ENCODE measurements around the gene NCK2.

NCK2 gene

DNA sequence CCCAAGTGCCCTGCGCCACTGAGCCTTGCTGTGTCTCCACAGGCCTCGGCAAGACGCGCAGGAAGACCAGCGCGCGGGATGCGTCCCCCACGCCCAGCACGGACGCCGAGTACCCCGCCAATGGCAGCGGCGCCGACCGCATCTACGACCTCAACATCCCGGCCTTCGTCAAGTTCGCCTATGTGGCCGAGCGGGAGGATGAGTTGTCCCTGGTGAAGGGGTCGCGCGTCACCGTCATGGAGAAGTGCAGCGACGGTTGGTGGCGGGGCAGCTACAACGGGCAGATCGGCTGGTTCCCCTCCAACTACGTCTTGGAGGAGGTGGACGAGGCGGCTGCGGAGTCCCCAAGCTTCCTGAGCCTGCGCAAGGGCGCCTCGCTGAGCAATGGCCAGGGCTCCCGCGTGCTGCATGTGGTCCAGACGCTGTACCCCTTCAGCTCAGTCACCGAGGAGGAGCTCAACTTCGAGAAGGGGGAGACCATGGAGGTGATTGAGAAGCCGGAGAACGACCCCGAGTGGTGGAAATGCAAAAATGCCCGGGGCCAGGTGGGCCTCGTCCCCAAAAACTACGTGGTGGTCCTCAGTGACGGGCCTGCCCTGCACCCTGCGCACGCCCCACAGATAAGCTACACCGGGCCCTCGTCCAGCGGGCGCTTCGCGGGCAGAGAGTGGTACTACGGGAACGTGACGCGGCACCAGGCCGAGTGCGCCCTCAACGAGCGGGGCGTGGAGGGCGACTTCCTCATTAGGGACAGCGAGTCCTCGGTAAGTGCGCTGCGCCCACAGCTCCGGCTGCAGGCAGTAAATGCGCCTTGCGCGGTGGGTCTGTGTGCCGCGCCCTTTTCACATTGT lies 136.8 kb downstream of the NCK2 start:
- no peaks in the 10 kb centered on the region for H3K27me3 ChIP-seq (replicated peaks in 2 of 5; ENCODE audit: control insufficient read depth in 4 of 5, insufficient read depth in 5 of 5, low read length in 4 of 5)
- no peak overlapping the region for H3K4me3 ChIP-seq (ENCODE audit: control insufficient read depth in 1 of 7, extremely low read depth in 1 of 7, insufficient read depth in 4 of 7, low read depth in 2 of 7, low read length in 6 of 7)
- POLR2A ChIA-PET, result no interaction called here
- WGBS (ENCODE audit: insufficient coverage), result 97% methylated on average over 72 of the region's 79 CpGs
- H3K9me3 ChIP-seq (ENCODE audit: control extremely low read depth in 1 of 5, control insufficient read depth in 4 of 5, insufficient read depth in 2 of 5, low read depth in 1 of 5, low read length in 4 of 5), result peaks cover 0 to 30% (median 8%) of the 10 kb centered on the region in 5 experiments
- DNase-seq, result no peak
- peaks cover 22 to 78% (median 36%) of the 10 kb centered on the region in 4 experiments for H3K36me3 ChIP-seq (ENCODE audit: control insufficient read depth in 4 of 4, insufficient read depth in 4 of 4, low read length in 3 of 4)
- CTCF ChIA-PET, result interaction anchor here (1.2 kb wide), 1 partner anchor 29 kb away, joined by 3 read pairs; no protein-coding TSS in a partner anchor
- H3K4me1 ChIP-seq (ENCODE audit: control extremely low read depth in 1 of 4, control insufficient read depth in 4 of 4, insufficient read depth in 4 of 4, low read length in 3 of 4), result no peaks in the 10 kb centered on the region
- no peak overlapping the region for H3K27ac ChIP-seq (ENCODE audit: insufficient read depth in 1 of 2, low read depth in 1 of 2, low read length in 2 of 2, poor library complexity in 1 of 2, severe bottlenecking in 2 of 2)

DNA sequence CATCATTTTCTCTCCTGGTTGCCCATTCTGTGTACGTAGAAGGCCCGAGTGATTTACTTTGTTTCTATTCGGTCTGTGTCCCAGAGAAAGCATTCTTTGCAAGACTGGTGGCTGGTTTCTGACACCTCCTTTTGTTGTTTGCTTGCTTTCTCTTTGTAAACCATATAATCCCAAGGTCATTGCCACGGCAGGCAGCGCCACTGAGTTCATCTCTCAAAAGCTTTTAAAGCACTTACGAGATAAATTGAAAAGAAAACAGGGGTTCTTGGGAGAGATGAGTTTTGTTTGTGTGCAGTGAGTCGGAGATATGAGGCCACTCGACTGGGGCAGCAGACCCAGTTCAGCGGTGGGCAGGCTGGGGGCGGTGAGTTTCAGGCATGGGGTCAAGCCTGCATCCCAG lies 137.6 kb downstream of the NCK2 start:
- Histone ChIP-seq H3K36me3 (ENCODE audit: control insufficient read depth in 4 of 4, insufficient read depth in 4 of 4, low read length in 3 of 4) (peaks cover 22 to 77% (median 38%) of the 10 kb centered on the region in 4 experiments), H3K4me1 (ENCODE audit: control extremely low read depth in 1 of 4, control insufficient read depth in 4 of 4, insufficient read depth in 4 of 4, low read length in 3 of 4) (no peaks in the 10 kb centered on the region), H3K27me3 (replicated peaks in 2 of 5; ENCODE audit: control insufficient read depth in 4 of 5, insufficient read depth in 5 of 5, low read length in 4 of 5) (no peaks in the 10 kb centered on the region), H3K4me3 (ENCODE audit: control insufficient read depth in 1 of 7, extremely low read depth in 1 of 7, insufficient read depth in 4 of 7, low read depth in 2 of 7, low read length in 6 of 7) (no peak overlapping the region), H3K9me3 (ENCODE audit: control extremely low read depth in 1 of 5, control insufficient read depth in 4 of 5, insufficient read depth in 2 of 5, low read depth in 1 of 5, low read length in 4 of 5) (peaks cover 0 to 30% (median 8%) of the 10 kb centered on the region in 5 experiments), H3K27ac (ENCODE audit: insufficient read depth in 1 of 2, low read depth in 1 of 2, low read length in 2 of 2, poor library complexity in 1 of 2, severe bottlenecking in 2 of 2) (no peak overlapping the region)
- WGBS (ENCODE audit: insufficient coverage), result 93% methylated on average over 8 of the region's 10 CpGs
- ChIA-PET POLR2A (no interaction called here), CTCF (no interaction called here)
- DNase-seq, result no peak

DNA sequence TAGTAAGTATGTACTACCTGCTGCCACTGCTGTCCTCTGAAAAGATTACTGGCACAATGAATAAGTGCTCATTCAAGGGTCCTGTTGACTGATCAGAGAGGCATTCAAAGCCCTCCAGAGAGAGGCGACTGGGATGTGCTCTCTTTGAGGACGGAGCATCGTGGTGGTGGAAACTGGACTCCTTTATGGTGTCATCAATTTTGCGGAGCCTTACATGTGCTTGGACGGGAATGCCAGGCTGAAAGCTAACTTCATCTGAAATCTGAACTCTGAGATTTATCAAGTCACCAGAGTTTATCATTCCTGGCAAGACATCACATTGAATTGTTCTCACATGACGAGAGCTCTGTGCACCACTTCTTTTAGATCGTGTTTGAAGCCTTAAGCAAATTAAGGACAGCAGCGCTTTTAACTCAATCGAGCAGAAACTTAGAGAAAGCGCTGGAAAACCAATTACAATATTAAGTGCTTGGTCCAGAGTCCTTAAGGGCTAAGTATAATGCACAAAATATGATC lies 138.3 kb downstream of the NCK2 start:
- Histone ChIP-seq H3K9me3 (ENCODE audit: control extremely low read depth in 1 of 5, control insufficient read depth in 4 of 5, insufficient read depth in 2 of 5, low read depth in 1 of 5, low read length in 4 of 5) (peaks cover 0 to 27% (median 8%) of the 10 kb centered on the region in 5 experiments), H3K4me3 (ENCODE audit: control insufficient read depth in 1 of 7, extremely low read depth in 1 of 7, insufficient read depth in 4 of 7, low read depth in 2 of 7, low read length in 6 of 7) (no peak overlapping the region), H3K36me3 (ENCODE audit: control insufficient read depth in 4 of 4, insufficient read depth in 4 of 4, low read length in 3 of 4) (peaks cover 22 to 70% (median 37%) of the 10 kb centered on the region in 4 experiments), H3K4me1 (ENCODE audit: control extremely low read depth in 1 of 4, control insufficient read depth in 4 of 4, insufficient read depth in 4 of 4, low read length in 3 of 4) (no peaks in the 10 kb centered on the region), H3K27me3 (replicated peaks in 2 of 5; ENCODE audit: control insufficient read depth in 4 of 5, insufficient read depth in 5 of 5, low read length in 4 of 5) (no peaks in the 10 kb centered on the region), H3K27ac (ENCODE audit: insufficient read depth in 1 of 2, low read depth in 1 of 2, low read length in 2 of 2, poor library complexity in 1 of 2, severe bottlenecking in 2 of 2) (no peak overlapping the region)
- 97% methylated on average over 10 of the region's 10 CpGs for WGBS (ENCODE audit: insufficient coverage)
- ChIA-PET CTCF (interaction anchor here (0.9 to 1.4 kb wide), 2 partner anchors 8 to 16 kb away, joined by 3 read pairs; no protein-coding TSS in a partner anchor), POLR2A (no interaction called here)
- DNase-seq, result no peak

DNA sequence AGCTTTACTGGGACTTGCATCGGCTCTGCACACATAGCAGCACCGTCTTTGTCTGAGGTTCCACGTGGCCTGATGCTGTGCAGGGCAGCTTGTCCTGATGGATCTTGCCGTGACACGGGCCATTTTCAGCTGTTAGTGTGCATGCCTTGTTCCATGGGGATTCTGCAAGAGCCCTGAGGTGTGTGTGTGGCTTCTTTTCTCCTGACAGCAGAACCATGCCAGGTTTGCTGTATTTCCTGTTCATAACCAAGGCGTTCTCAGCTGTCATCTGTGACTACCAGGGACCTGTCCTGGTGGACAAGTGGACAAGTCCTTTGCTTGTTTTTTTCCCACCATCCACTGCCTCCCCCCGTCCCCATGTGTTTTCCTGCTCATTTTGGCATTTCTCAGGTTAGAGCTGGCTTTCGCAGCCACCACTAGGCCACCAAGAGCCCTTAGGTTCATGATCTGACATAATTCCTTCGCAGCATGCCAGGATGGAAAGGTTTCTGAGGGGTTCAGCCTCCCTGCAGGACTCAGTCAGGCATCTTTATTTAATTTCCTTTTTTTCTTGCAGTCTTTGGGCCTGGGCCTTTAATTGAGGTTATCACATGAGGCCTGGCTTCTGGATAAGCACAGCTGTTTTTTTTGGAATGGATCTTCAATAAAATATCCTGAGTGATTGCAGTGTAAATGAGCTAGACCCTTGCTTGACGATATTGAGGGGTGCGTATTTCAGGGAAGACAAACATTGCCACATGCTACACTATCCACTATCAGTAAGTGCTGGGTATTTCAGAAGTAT lies 139.4 kb downstream of the NCK2 start:
- WGBS (ENCODE audit: insufficient coverage), result 98% methylated on average over 9 of the region's 11 CpGs
- H3K27me3 ChIP-seq (replicated peaks in 2 of 5; ENCODE audit: control insufficient read depth in 4 of 5, insufficient read depth in 5 of 5, low read length in 4 of 5), result no peaks in the 10 kb centered on the region
- ChIA-PET POLR2A (no interaction called here), CTCF (interaction anchor here (1.3 to 1.4 kb wide), 2 partner anchors 17 to 137 kb away, joined by 3 read pairs; no protein-coding TSS in a partner anchor)
- peaks cover 22 to 68% (median 39%) of the 10 kb centered on the region in 4 experiments for H3K36me3 ChIP-seq (ENCODE audit: control insufficient read depth in 4 of 4, insufficient read depth in 4 of 4, low read length in 3 of 4)
- DNase-seq, result no peak
- no peak overlapping the region for H3K4me3 ChIP-seq (ENCODE audit: control insufficient read depth in 1 of 7, extremely low read depth in 1 of 7, insufficient read depth in 4 of 7, low read depth in 2 of 7, low read length in 6 of 7)
- H3K4me1 ChIP-seq (ENCODE audit: control extremely low read depth in 1 of 4, control insufficient read depth in 4 of 4, insufficient read depth in 4 of 4, low read length in 3 of 4), result no peaks in the 10 kb centered on the region
- peaks cover 1 to 29% (median 16%) of the 10 kb centered on the region in 5 experiments for H3K9me3 ChIP-seq (ENCODE audit: control extremely low read depth in 1 of 5, control insufficient read depth in 4 of 5, insufficient read depth in 2 of 5, low read depth in 1 of 5, low read length in 4 of 5)
- no peak overlapping the region for H3K27ac ChIP-seq (ENCODE audit: insufficient read depth in 1 of 2, low read depth in 1 of 2, low read length in 2 of 2, poor library complexity in 1 of 2, severe bottlenecking in 2 of 2)

DNA sequence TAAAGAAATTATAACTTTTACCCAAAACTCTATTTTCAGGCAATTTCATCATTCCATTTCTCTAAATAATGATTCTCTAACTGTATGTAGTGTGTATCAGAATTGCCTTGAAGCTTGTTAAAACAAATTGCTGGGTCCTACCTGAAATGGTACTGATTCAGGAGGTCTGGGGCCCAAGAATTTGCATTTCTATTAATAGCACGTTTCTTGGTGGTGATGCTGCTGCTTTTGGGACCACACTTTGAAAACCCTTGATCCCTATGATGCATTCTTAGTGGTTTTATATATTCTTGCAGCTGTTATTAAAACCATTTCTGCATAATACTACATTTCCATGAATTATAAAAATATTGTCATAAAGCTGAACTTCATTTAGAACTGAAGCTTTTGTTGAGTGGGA lies 140.7 kb downstream of the NCK2 start:
- WGBS (ENCODE audit: insufficient coverage), result no CpG with 5 or more reads among the region's 1 CpG
- Histone ChIP-seq H3K27ac (ENCODE audit: insufficient read depth in 1 of 2, low read depth in 1 of 2, low read length in 2 of 2, poor library complexity in 1 of 2, severe bottlenecking in 2 of 2) (no peak overlapping the region), H3K4me1 (ENCODE audit: control extremely low read depth in 1 of 4, control insufficient read depth in 4 of 4, insufficient read depth in 4 of 4, low read length in 3 of 4) (no peaks in the 10 kb centered on the region), H3K4me3 (ENCODE audit: control insufficient read depth in 1 of 7, extremely low read depth in 1 of 7, insufficient read depth in 4 of 7, low read depth in 2 of 7, low read length in 6 of 7) (no peak overlapping the region), H3K27me3 (replicated peaks in 2 of 5; ENCODE audit: control insufficient read depth in 4 of 5, insufficient read depth in 5 of 5, low read length in 4 of 5) (no peaks in the 10 kb centered on the region), H3K36me3 (ENCODE audit: control insufficient read depth in 4 of 4, insufficient read depth in 4 of 4, low read length in 3 of 4) (peaks cover 19 to 67% (median 34%) of the 10 kb centered on the region in 4 experiments), H3K9me3 (ENCODE audit: control extremely low read depth in 1 of 5, control insufficient read depth in 4 of 5, insufficient read depth in 2 of 5, low read depth in 1 of 5, low read length in 4 of 5) (peaks cover 1 to 22% (median 15%) of the 10 kb centered on the region in 5 experiments)
- ChIA-PET POLR2A (no interaction called here), CTCF (interaction anchor here (0.6 to 1.3 kb wide), 3 partner anchors 36 to 138 kb away, joined by 3 read pairs; no protein-coding TSS in a partner anchor)
- no peak for DNase-seq

DNA sequence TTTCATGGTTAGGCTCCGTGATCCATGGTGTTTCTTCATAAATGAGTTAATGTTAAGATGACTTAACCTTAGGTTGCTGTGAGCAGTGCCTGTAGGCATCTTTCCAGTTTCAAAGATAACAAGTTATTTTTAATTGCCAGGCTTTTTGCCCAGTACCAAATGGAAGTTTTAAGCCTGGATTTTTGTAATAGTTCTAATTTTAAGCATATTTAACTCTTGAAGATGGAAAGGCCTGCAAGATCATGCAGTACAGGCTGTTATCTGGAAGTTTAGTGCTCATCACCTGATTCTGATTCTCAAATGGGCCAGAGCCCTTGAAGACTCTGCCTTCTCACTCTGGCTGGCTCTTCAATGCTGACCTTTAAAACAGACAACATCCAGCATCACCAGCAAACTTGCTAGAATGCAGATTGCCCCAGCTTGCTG lies 141.3 kb downstream of the NCK2 start:
- H3K27ac ChIP-seq (ENCODE audit: insufficient read depth in 1 of 2, low read depth in 1 of 2, low read length in 2 of 2, poor library complexity in 1 of 2, severe bottlenecking in 2 of 2), result no peak overlapping the region
- WGBS (ENCODE audit: insufficient coverage), result 100% methylated on average over 1 of the region's 1 CpG
- DNase-seq, result no peak
- ChIA-PET POLR2A (no interaction called here), CTCF (interaction anchor here (1.1 kb wide), 1 partner anchor 37 kb away, joined by 3 read pairs; no protein-coding TSS in a partner anchor)
- H3K4me1 ChIP-seq (ENCODE audit: control extremely low read depth in 1 of 4, control insufficient read depth in 4 of 4, insufficient read depth in 4 of 4, low read length in 3 of 4), result no peaks in the 10 kb centered on the region
- H3K4me3 ChIP-seq (ENCODE audit: control insufficient read depth in 1 of 7, extremely low read depth in 1 of 7, insufficient read depth in 4 of 7, low read depth in 2 of 7, low read length in 6 of 7), result no peak overlapping the region
- no peaks in the 10 kb centered on the region for H3K27me3 ChIP-seq (replicated peaks in 2 of 5; ENCODE audit: control insufficient read depth in 4 of 5, insufficient read depth in 5 of 5, low read length in 4 of 5)
- peaks cover 19 to 71% (median 34%) of the 10 kb centered on the region in 4 experiments for H3K36me3 ChIP-seq (ENCODE audit: control insufficient read depth in 4 of 4, insufficient read depth in 4 of 4, low read length in 3 of 4)
- H3K9me3 ChIP-seq (ENCODE audit: control extremely low read depth in 1 of 5, control insufficient read depth in 4 of 5, insufficient read depth in 2 of 5, low read depth in 1 of 5, low read length in 4 of 5), result peaks cover 1 to 18% (median 14%) of the 10 kb centered on the region in 5 experiments

Data from common myeloid progenitor, CD34-positive (primary cell).